Measurements from ENCODE around the gene FBXL3.

- TF ChIP-seq EZH2 (IDR thresholded peaks at IDR 0.05; ENCODE audit: low read length): no peak
- TF ChIP-seq CTCF (optimal IDR thresholded peaks at IDR 0.05 in 1 of 3, IDR thresholded peaks at IDR 0.05 in 1 of 3, conservative IDR thresholded peaks at IDR 0.05 in 1 of 3; ENCODE audit: extremely low read depth in 1 of 3, insufficient read depth in 2 of 3, low read length in 3 of 3): no peak
These were observed 15.7 kb upstream of the FBXL3 start for GRCh38 chr13:77042566-77043177.
